Activated B cell treated with CpG ODN at 0.5 μM for 24 hours (primary cell): Measurements from ENCODE around the gene INPP5A. TPM values are rescaled to one million over a fixed set of nuclear protein-coding genes. Genes with fewer than 3 reads are reported as not detected.

ENCODE experiments used
- ATAC-seq: fragments of 200-7000 bp; cut with Tn5 transposase; one replicate; pipeline ENCODE4 v1.10.0; 2021; ENCODE audit warnings: low read depth, mild to moderate bottlenecking, moderate library complexity
- CTCF ChIA-PET: fragments of 350-600 bp; sonication (Branson Sonifier 250); formaldehyde crosslinking; loops from one replicate; lab custom pipeline; 2021; ENCODE audit warnings: antibody characterized with exemption; lab: Charles Lee
- POLR2A ChIA-PET: fragments of 350-600 bp; sonication (Branson Sonifier 250); formaldehyde crosslinking; loops from one replicate; lab custom pipeline; 2021; ENCODE audit warnings: antibody characterized with exemption; lab: Charles Lee
- DNase-seq: peaks from one replicate; pipeline ENCODE4 v3.0.0; 2022
- H3K27ac Mint-ChIP-seq: one replicate; pipeline ENCODE4 v1.8.0; 2020; ENCODE audit warnings: mixed read lengths
- H3K27me3 Mint-ChIP-seq: one replicate; pipeline ENCODE4 v1.8.0; 2021; ENCODE audit warnings: mixed read lengths
- H3K36me3 Mint-ChIP-seq: one replicate; pipeline ENCODE4 v1.8.0; 2021; ENCODE audit warnings: low read depth, mixed read lengths
- H3K4me1 Mint-ChIP-seq: one replicate; pipeline ENCODE4 v1.8.0; 2021; ENCODE audit warnings: mixed read lengths
- H3K4me3 Mint-ChIP-seq: one replicate; pipeline ENCODE4 v1.8.0; 2020; ENCODE audit warnings: mild to moderate bottlenecking, mixed read lengths
- H3K9me3 Mint-ChIP-seq: one replicate; pipeline ENCODE4 v1.8.0; 2020; ENCODE audit warnings: mixed read lengths
- CTCF ChIP-seq: fragments of 200-600 bp; IDR thresholded peaks from one replicate; pipeline ENCODE4 v1.8.0; 2022; ENCODE audit warnings: antibody characterized with exemption, mild to moderate bottlenecking
- intact Hi-C: fragments of 100-400 bp; cut with micrococcal nuclease; formaldehyde crosslinking; loops from one replicate; pipeline ENCODE4 v1.15.1; 2024
- total RNA-seq: library from RNA; stranded (reverse); gene quantifications from 2 replicates; pipeline ENCODE4 v1.2.3, GENCODE V29; 2022

Gene INPP5A
- total RNA-seq, 1 donor from 2014 or later = 24.9 TPM

DNA sequence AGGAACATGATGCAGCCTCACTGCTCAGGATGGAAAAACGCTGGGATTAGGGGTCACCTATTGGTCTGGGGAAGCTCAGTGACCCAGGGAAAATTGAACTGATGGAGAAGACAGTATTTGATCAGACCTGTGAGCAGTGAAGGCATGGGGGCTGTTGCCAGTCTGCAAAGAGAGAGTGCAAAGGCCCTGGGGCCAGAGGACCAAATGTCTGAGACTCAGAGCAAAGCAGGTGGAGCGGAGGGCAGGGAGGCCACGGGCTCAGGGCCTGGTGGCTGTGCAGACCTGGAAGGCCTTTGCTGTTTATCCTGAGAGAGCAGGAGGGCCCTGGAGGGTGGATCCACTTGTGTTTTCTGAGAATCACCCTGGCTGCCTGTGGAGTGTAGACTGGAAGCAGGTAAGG lies 67.1 kb downstream of the INPP5A start:
- POLR2A ChIA-PET = interaction anchor here (1.3 kb wide), 1 partner anchor 9 kb away, joined by 4 read pairs; no protein-coding TSS in a partner anchor
- CTCF ChIA-PET = no interaction called here
- TF ChIP-seq CTCF = no peak
- Mint-ChIP-seq H3K4me3 (no peak overlapping the region), H3K4me1 (peaks cover 18% of the 10 kb centered on the region), H3K27me3 (no peaks in the 10 kb centered on the region), H3K27ac (no peak overlapping the region), H3K36me3 (peaks cover 28% of the 10 kb centered on the region), H3K9me3 (peaks cover 11% of the 10 kb centered on the region)
- intact Hi-C loops = no loop called here
- no peak for DNase-seq
- no peak for ATAC-seq

DNA sequence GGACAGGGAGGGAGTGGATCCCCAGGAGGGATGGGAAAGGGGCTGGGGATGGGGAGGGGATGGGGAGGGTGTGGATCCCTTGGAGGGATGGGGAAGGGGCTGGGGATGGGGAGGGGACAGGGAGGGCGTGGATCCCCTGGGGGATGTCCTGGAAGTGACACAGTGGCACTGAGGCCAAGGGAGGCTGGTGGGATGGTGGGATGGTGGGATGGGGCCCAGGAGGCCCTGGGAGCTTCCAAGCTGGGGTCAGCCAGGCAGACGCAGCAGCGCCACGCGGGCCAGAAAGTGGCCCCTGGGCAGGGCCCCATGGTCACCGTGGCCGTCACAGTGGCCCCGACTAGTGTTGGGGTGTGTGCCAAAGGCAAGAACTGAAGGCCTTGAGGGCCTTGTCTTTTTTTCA lies 67.8 kb downstream of the INPP5A start:
- intact Hi-C loops = no loop called here
- ATAC-seq = no peak
- Mint-ChIP-seq H3K9me3 (peaks cover 8% of the 10 kb centered on the region), H3K36me3 (peaks cover 22% of the 10 kb centered on the region), H3K27me3 (no peaks in the 10 kb centered on the region), H3K4me1 (peaks cover 15% of the 10 kb centered on the region), H3K4me3 (no peak overlapping the region), H3K27ac (no peak overlapping the region)
- DNase-seq = no peak
- ChIA-PET CTCF (no interaction called here), POLR2A (no interaction called here)
- TF ChIP-seq CTCF = no peak

DNA sequence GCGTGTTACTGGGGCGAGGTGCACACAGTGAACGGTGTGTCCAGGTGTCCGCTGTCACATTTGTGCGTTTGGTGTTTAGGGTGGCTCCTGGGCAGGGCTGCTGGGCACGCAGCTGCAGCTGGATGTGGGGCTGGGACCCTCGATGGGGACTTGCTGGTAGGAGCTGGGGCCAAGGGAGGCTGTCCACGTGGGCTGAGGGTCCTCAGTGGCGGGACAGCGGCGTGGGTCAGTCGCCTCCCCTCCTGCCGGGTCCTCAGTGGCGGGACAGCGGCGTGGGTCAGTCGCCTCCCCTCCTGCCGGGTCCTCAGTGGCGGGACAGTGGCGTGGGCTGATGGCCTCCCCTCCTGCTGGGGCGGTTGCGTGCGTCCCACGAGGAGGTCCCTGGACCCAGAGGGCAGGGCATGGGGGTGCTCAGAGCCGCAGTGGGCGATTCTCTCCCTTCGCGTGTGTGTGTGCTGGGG lies 68.5 kb downstream of the INPP5A start:
- peaks cover 5% of the 10 kb centered on the region for H3K9me3 Mint-ChIP-seq
- no peak for TF ChIP-seq CTCF
- peaks cover 19% of the 10 kb centered on the region for H3K4me1 Mint-ChIP-seq
- ATAC-seq (no peak), DNase-seq (no peak)
- intact Hi-C loops = no loop called here
- ChIA-PET CTCF (no interaction called here), POLR2A (interaction anchor here (1.2 kb wide), 1 partner anchor 12 kb away, joined by 4 read pairs; no protein-coding TSS in a partner anchor)
- no peaks in the 10 kb centered on the region for H3K27me3 Mint-ChIP-seq
- H3K27ac Mint-ChIP-seq = no peak overlapping the region
- no peak overlapping the region for H3K4me3 Mint-ChIP-seq
- peaks cover 23% of the 10 kb centered on the region for H3K36me3 Mint-ChIP-seq

GRCh38 chr10:132606536-132607316 lies 69.1 kb downstream of the INPP5A start:
- intact Hi-C loops = no loop called here
- peaks cover 19% of the 10 kb centered on the region for H3K36me3 Mint-ChIP-seq
- no peaks in the 10 kb centered on the region for H3K27me3 Mint-ChIP-seq
- H3K4me3 Mint-ChIP-seq = no peak overlapping the region
- no peak overlapping the region for H3K27ac Mint-ChIP-seq
- ATAC-seq (no peak), DNase-seq (no peak)
- POLR2A ChIA-PET = interaction anchor here (1.2 kb wide), 1 partner anchor 13 kb away, joined by 4 read pairs; no protein-coding TSS in a partner anchor
- no peak for TF ChIP-seq CTCF
- no peaks in the 10 kb centered on the region for H3K9me3 Mint-ChIP-seq
- CTCF ChIA-PET = no interaction called here
- peaks cover 19% of the 10 kb centered on the region for H3K4me1 Mint-ChIP-seq

GRCh38 chr10:132607491-132607890 lies 69.9 kb downstream of the INPP5A start:
- H3K4me3 Mint-ChIP-seq = no peak overlapping the region
- peaks cover 23% of the 10 kb centered on the region for H3K4me1 Mint-ChIP-seq
- TF ChIP-seq CTCF = no peak
- ChIA-PET CTCF (no interaction called here), POLR2A (no interaction called here)
- no peak overlapping the region for H3K27ac Mint-ChIP-seq
- DNase-seq (no peak), ATAC-seq (no peak)
- intact Hi-C loops = no loop called here
- H3K9me3 Mint-ChIP-seq = no peaks in the 10 kb centered on the region
- H3K27me3 Mint-ChIP-seq = no peaks in the 10 kb centered on the region
- peaks cover 19% of the 10 kb centered on the region for H3K36me3 Mint-ChIP-seq
